CD4-positive, alpha-beta memory T cell (primary cell): ENCODE data around the gene LAMTOR2. TPM values are rescaled to one million over a fixed set of nuclear protein-coding genes. Genes with fewer than 3 reads are reported as not detected.

Experiments
- CTCF ChIA-PET: fragments of 350-600 bp; sonication (Branson Sonifier 250); formaldehyde crosslinking; loops from one replicate; lab custom pipeline; 2021; ENCODE audit warnings: inconsistent platforms; ENCODE audit not compliant: partially characterized antibody; lab: Charles Lee
- POLR2A ChIA-PET: fragments of 350-600 bp; sonication (Branson Sonifier 250); formaldehyde crosslinking; loops from one replicate; lab custom pipeline; 2021; ENCODE audit not compliant: partially characterized antibody; lab: Charles Lee
- DNase-seq, 5 donors: peaks; one replicate each; pipeline versions ENCODE4 v3.0.0 to v3.0.0-alpha.2; 2020 to 2022; ENCODE audit warnings: mixed read lengths in 1 of 5
- H3K27ac ChIP-seq: one replicate; pipeline ENCODE4 v1.7.0; 2013; ENCODE audit warnings: low read depth, low read length
- H3K27me3 ChIP-seq: 2 replicates; pipeline ENCODE4 v1.7.0; 2013; ENCODE audit warnings: mild to moderate bottlenecking, low read length, moderate library complexity; ENCODE audit not compliant: insufficient read depth
- H3K36me3 ChIP-seq: 2 replicates; pipeline ENCODE4 v1.7.0; 2013; ENCODE audit warnings: mild to moderate bottlenecking, low read length, moderate library complexity; ENCODE audit not compliant: insufficient read depth
- H3K4me1 ChIP-seq: 2 replicates; pipeline ENCODE4 v1.7.0; 2013; ENCODE audit warnings: mild to moderate bottlenecking, low read length, moderate library complexity; ENCODE audit not compliant: insufficient read depth
- H3K4me3 ChIP-seq, 2 donors: one replicate each; pipeline ENCODE4 v1.7.0; 2013; ENCODE audit warnings: low read length in 2 of 2, mild to moderate bottlenecking in 1 of 2
- H3K9me3 ChIP-seq, 2 donors: one replicate each; pipeline ENCODE4 v1.7.0; 2013; ENCODE audit warnings: low read length in 2 of 2, control low read depth in 1 of 2; ENCODE audit not compliant: control insufficient read depth in 1 of 2
- H3K27ac Mint-ChIP-seq, 7 donors: one replicate each; pipeline ENCODE4 v1.8.0; 2020 to 2021; ENCODE audit warnings: mixed read lengths in 7 of 7, mild to moderate bottlenecking in 6 of 7, inconsistent platforms in 3 of 7, moderate library complexity in 3 of 7
- H3K27me3 Mint-ChIP-seq, 2 donors: one replicate each; pipeline ENCODE4 v1.8.0; 2020 to 2021; ENCODE audit warnings: mixed read lengths in 2 of 2
- H3K36me3 Mint-ChIP-seq, 2 donors: one replicate each; pipeline ENCODE4 v1.8.0; 2020 to 2021; ENCODE audit warnings: mixed read lengths in 2 of 2, inconsistent platforms in 1 of 2, mild to moderate bottlenecking in 1 of 2
- H3K4me1 Mint-ChIP-seq, 4 donors: one replicate each; pipeline ENCODE4 v1.8.0; 2020 to 2021; ENCODE audit warnings: mixed read lengths in 4 of 4, mild to moderate bottlenecking in 1 of 4
- H3K4me3 Mint-ChIP-seq, 8 donors: one replicate each; pipeline ENCODE4 v1.8.0; 2020 to 2021; ENCODE audit warnings: mixed read lengths in 8 of 8, mild to moderate bottlenecking in 7 of 8, moderate library complexity in 6 of 8, inconsistent platforms in 3 of 8
- H3K9me3 Mint-ChIP-seq, 8 donors: one replicate each; pipeline ENCODE4 v1.8.0; 2020 to 2021; ENCODE audit warnings: mixed read lengths in 8 of 8, mild to moderate bottlenecking in 5 of 8, inconsistent platforms in 3 of 8, moderate library complexity in 1 of 8
- intact Hi-C: fragments of 100-400 bp; cut with micrococcal nuclease; formaldehyde crosslinking; loops from one replicate; pipeline ENCODE4 v1.15.1; 2023
- polyA plus RNA-seq, 2 donors: library from polyadenylated mRNA; unstranded; fragments of 300-500 nt; fragmentation: Illumina TruSeq; gene quantifications; one replicate each; pipeline ENCODE4 v1.2.3, GENCODE V29; 2021
- total RNA-seq, 2 experiments: library from RNA; stranded (reverse); gene quantifications; one replicate each; pipeline ENCODE4 v1.2.3, GENCODE V29; 2021

Gene LAMTOR2
- total and polyA plus RNA-seq, 4 experiments from 2014 or later, result 33.0 to 151 (median 86.0) TPM

DNA sequence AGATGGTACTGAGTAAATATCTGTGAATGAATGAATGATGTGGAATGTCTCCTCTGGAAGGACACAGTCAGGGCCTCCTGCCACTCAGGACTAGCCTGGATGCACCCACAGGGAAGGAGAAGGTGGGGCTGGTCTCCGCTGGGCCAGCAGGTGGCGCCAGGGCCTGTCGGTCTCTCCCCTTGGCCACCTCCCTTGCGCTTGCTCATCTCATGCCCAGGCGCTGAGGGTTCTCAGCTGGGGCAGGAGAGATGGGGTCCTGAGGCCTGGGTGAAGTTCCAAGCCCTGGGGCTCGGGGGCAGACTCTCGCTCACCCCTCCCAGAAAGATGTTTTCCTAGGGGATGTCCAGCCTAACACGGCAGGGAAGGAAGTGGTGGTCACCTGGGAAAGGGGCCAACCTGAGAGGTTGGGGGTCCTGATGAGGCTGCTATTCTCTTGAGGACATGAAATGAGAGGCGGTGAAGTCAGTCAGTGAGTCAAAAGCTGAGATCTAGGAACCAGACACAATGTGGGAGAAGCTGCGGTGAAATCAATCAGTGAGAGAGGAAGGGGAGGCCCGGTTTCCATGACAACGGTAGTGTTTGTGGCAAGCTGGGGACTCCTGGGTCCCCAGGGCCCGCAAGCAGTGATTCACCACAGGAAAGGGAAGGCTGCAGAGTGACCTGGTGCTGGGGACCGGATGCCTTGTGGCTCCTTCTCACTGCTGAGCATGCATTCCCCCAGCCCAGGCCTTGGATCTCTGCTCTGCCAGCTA, 42.2 kb downstream of the LAMTOR2 start:
- H3K4me3 ChIP-seq, result peak overlapping the region in 1 of 2 donors; percentile 39
- Mint-ChIP-seq H3K27me3 (peaks cover 3 to 4% of the 10 kb centered on the region in 2 donors), H3K4me3 (peak overlapping the region; percentile 39 to 85 (median 78)), H3K27ac (peak overlapping the region; percentile 90 to 100 (median 99)), H3K9me3 (peaks cover 0 to 3% (median 0%) of the 10 kb centered on the region in 8 donors), H3K4me1 (peaks cover 42 to 59% (median 48%) of the 10 kb centered on the region in 4 donors), H3K36me3 (peaks cover 0 to 4% of the 10 kb centered on the region in 2 donors)
- H3K9me3 ChIP-seq, result no peaks in the 10 kb centered on the region
- H3K36me3 ChIP-seq, result no peaks in the 10 kb centered on the region
- POLR2A ChIA-PET, result interaction anchor here (1.0 to 19.7 kb wide), 7 partner anchors 9 to 186 kb away, joined by 3 to 527 read pairs (median 5); partner anchors contain the start of genes LMNA, PMF1 and SMG5
- CTCF ChIA-PET, result interaction anchor here (0.8 to 18.7 kb wide), 17 partner anchors 8 to 322 kb away, joined by 3 to 716 read pairs (median 6); partner anchors contain the start of genes LMNA, PMF1 and SEMA4A
- peak; percentile 88 to 98 (median 91) for DNase-seq
- intact Hi-C loops, result loop anchor here (1.0 to 10.0 kb wide), 5 partner anchors 9 to 408 kb away; partner anchors contain the start of genes LMNA and MEF2D
- peaks cover 37% of the 10 kb centered on the region for H3K4me1 ChIP-seq
- H3K27ac ChIP-seq, result peak overlapping the region; percentile 78
- H3K27me3 ChIP-seq, result no peaks in the 10 kb centered on the region

DNA sequence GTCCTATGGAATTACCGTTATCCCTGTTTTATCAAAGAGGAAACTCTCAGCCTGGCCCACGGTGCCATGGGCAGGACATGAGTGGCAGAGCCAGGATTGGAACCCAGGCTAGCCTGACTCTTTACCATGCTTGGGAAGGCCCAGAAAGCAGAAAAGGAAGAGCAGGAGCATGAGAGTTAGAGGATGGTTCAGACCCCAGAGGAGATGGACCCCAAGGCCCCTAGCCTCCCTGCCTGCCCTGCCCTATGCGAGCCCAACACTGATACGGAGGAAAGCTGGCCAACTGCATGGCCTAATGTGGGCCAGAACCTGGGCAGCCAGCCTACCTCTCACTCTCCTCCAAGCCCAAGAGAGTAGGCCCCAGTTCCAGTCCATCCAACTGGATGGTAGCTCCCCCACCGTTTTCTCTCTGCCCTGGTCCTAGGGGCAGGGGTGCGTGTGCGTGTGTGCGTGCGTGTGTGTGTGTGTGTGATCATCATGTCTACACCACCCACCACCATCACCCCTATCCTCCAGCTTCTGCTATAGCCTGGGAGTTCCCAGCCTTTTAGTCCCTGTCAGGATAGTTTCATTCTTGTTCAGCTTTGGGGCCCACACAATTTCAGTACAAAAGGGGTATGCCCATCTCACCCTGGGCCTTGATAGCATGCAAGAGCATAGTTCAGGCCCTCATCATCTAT, 43.1 kb downstream of the LAMTOR2 start:
- ChIA-PET CTCF (interaction anchor here (0.8 to 18.7 kb wide), 11 partner anchors 9 to 159 kb away, joined by 3 to 716 read pairs (median 8); partner anchors contain the start of genes LMNA, PMF1 and SEMA4A), POLR2A (interaction anchor here (1.0 to 19.7 kb wide), 6 partner anchors 8 to 185 kb away, joined by 3 to 527 read pairs (median 4); partner anchors contain the start of genes LMNA, PMF1 and SMG5)
- peak in 1 of 5 donors; percentile 53 for DNase-seq
- intact Hi-C loops, result loop anchor here (2.0 to 10.0 kb wide), 2 partner anchors 17 to 407 kb away; partner anchors contain the start of genes LMNA and MEF2D
- Histone ChIP-seq H3K27ac (peak overlapping the region; percentile 78), H3K36me3 (no peaks in the 10 kb centered on the region), H3K9me3 (no peaks in the 10 kb centered on the region), H3K27me3 (no peaks in the 10 kb centered on the region), H3K4me1 (peaks cover 38% of the 10 kb centered on the region), H3K4me3 (no peak overlapping the region)
- peaks cover 0 to 4% of the 10 kb centered on the region in 2 donors for H3K36me3 Mint-ChIP-seq
- peaks cover 0 to 3% (median 0%) of the 10 kb centered on the region in 8 donors for H3K9me3 Mint-ChIP-seq
- peaks cover 42 to 66% (median 51%) of the 10 kb centered on the region in 4 donors for H3K4me1 Mint-ChIP-seq
- peak overlapping the region in 4 of 8 donors; percentile 57 to 85 (median 82) for H3K4me3 Mint-ChIP-seq
- peaks cover 3 to 4% of the 10 kb centered on the region in 2 donors for H3K27me3 Mint-ChIP-seq
- H3K27ac Mint-ChIP-seq, result peak overlapping the region; percentile 90 to 100 (median 99)

DNA sequence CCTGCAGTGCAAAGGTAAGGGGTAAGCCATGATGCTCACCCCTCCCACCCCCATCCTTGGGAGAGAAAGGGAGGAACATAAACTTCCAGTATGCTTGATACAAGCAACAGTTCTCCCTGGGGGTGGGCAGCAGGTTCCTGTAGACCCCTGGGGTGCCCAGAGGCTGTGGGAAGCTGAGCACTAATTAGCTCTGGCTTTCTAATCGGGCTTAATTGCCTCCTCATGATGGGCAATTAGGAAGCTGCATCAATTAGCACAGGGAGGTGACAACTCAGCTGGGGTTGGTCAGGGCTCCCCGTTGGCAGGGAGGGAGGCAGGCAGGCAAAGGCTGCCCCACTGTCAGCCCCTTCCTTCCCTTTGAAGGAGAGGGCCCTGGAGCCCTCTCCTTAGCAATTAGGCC, 44.2 kb downstream of the LAMTOR2 start:
- peaks cover 0 to 3% (median 0%) of the 10 kb centered on the region in 8 donors for H3K9me3 Mint-ChIP-seq
- H3K27me3 Mint-ChIP-seq, result peaks cover 1 to 4% of the 10 kb centered on the region in 2 donors
- H3K27ac ChIP-seq, result peak overlapping the region; percentile 78

DNA sequence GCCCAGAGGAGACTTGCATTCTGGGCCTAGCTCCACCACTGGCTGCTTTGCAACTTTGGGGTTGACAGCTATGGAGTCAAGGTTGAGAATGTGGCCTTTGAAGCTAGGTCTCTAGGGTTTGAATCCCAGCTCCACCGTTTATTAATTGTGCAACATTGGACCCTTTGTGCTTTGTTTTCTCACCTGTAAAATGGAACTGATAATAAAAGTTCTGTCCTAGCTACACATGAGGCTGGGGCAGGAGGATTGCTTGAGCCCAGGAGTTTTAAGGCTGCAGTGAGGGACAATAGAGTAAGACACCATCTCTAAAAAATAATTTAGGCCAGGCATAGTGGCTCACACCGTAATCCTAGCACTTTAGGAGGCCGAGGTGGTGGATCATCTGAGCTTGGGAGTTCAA, 44.7 kb downstream of the LAMTOR2 start:
- Histone ChIP-seq H3K9me3 (no peaks in the 10 kb centered on the region), H3K36me3 (no peaks in the 10 kb centered on the region), H3K4me1 (peaks cover 54% of the 10 kb centered on the region), H3K4me3 (no peak overlapping the region), H3K27me3 (no peaks in the 10 kb centered on the region), H3K27ac (no peak overlapping the region)
- H3K27me3 Mint-ChIP-seq, result peaks cover 0 to 4% of the 10 kb centered on the region in 2 donors
- no peak for DNase-seq
- peaks cover 0 to 4% of the 10 kb centered on the region in 2 donors for H3K36me3 Mint-ChIP-seq
- no peak overlapping the region for H3K4me3 Mint-ChIP-seq
- ChIA-PET CTCF (interaction anchor here (1.5 to 18.7 kb wide), 5 partner anchors 8 to 125 kb away, joined by 3 to 716 read pairs (median 121); partner anchors contain the start of gene LMNA), POLR2A (interaction anchor here (1.2 to 19.7 kb wide), 2 partner anchors 23 to 114 kb away, joined by 5 to 527 read pairs; partner anchors contain the start of genes LMNA and PMF1)
- intact Hi-C loops, result loop anchor here (10.0 kb wide), 1 partner anchor 406 kb away; the partner anchor contains the start of gene MEF2D
- peak overlapping the region; percentile 86 to 100 (median 90) for H3K27ac Mint-ChIP-seq
- peaks cover 0 to 3% (median 0%) of the 10 kb centered on the region in 8 donors for H3K9me3 Mint-ChIP-seq
- H3K4me1 Mint-ChIP-seq, result peaks cover 55 to 82% (median 64%) of the 10 kb centered on the region in 4 donors

More for the DNA sequence above, 44.2 kb downstream of the LAMTOR2 start:
- Mint-ChIP-seq H3K4me1 (peaks cover 51 to 77% (median 60%) of the 10 kb centered on the region in 4 donors), H3K27ac (peak overlapping the region; percentile 90 to 100 (median 99)), H3K4me3 (no peak overlapping the region), H3K36me3 (peaks cover 0 to 4% of the 10 kb centered on the region in 2 donors)
- POLR2A ChIA-PET, result interaction anchor here (1.2 to 19.7 kb wide), 2 partner anchors 23 to 114 kb away, joined by 5 to 527 read pairs; partner anchors contain the start of genes LMNA and PMF1
- no peaks in the 10 kb centered on the region for H3K9me3 ChIP-seq
- CTCF ChIA-PET, result interaction anchor here (1.5 to 18.7 kb wide), 5 partner anchors 8 to 126 kb away, joined by 3 to 716 read pairs (median 121); partner anchors contain the start of gene LMNA
- intact Hi-C loops, result loop anchor here (10.0 kb wide), 1 partner anchor 406 kb away; the partner anchor contains the start of gene MEF2D
- H3K4me1 ChIP-seq, result peaks cover 49% of the 10 kb centered on the region
- no peaks in the 10 kb centered on the region for H3K36me3 ChIP-seq
- H3K27me3 ChIP-seq, result no peaks in the 10 kb centered on the region
- peak in 1 of 5 donors; percentile 39 for DNase-seq
- H3K4me3 ChIP-seq, result no peak overlapping the region

DNA sequence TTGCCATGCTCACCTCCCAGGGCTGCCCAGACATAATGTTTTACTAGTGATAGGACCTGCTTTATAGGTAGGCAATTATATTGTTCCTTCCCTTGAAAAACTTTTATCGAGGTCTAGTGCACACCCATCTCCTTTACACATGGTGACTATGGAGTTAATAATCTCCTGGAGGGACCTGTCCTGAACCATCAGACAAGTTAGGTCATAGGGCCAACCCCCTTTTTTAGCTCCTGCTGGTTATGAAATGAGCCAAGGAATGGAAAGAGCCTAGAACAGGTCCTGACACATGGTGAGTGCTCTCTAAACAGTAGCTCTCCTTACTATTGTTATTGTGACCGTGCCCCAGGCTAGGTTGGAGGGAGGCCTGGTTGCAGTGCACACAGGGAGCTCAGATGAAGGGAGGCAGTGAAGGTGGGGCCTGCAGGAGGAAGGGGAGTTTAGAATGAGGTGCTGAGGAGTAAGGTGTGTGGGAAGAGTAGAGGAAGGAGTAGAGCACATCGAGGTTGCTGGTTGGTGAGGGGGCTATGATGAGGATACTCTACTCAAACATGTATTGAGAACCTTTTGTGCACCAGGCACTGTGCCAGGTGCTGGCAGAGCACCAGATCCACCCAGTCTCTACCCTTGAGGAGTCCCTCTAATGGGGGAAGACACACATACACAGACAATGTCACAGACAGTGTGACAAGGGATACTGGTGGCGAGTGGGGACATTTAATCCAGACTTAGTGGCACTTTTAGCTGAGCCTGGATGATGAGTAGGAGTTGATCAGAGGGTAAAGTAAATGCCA, 45.8 kb downstream of the LAMTOR2 start:
- Histone ChIP-seq H3K4me1 (peaks cover 64% of the 10 kb centered on the region), H3K4me3 (no peak overlapping the region), H3K36me3 (no peaks in the 10 kb centered on the region), H3K9me3 (no peaks in the 10 kb centered on the region), H3K27me3 (no peaks in the 10 kb centered on the region), H3K27ac (no peak overlapping the region)
- Mint-ChIP-seq H3K27me3 (peaks cover 0 to 4% of the 10 kb centered on the region in 2 donors), H3K36me3 (peaks cover 0 to 4% of the 10 kb centered on the region in 2 donors), H3K4me3 (peak overlapping the region in 1 of 8 donors; percentile 40), H3K9me3 (peaks cover 0 to 3% (median 0%) of the 10 kb centered on the region in 8 donors), H3K4me1 (peaks cover 64 to 91% (median 73%) of the 10 kb centered on the region in 4 donors), H3K27ac (peak overlapping the region; percentile 26 to 100 (median 92))
- POLR2A ChIA-PET, result interaction anchor here (19.7 kb wide), 1 partner anchor 22 kb away, joined by 527 read pairs; the partner anchor contains the start of gene LMNA
- intact Hi-C loops, result no loop called here
- no peak for DNase-seq
- CTCF ChIA-PET, result interaction anchor here (0.7 to 18.7 kb wide), 7 partner anchors 7 to 893 kb away, joined by 3 to 716 read pairs (median 10); partner anchors contain the start of gene LMNA
